A673 (cell line): ENCODE results near the gene UBE2J1.

Experiments used
- CTCF ChIP-seq: fragments of 300-800, 200-600 bp; sonication (generic); conservative IDR thresholded peaks from 2 replicates; pipeline ENCODE4 v1.5.1; 2017; ENCODE audit warnings: low read depth, mild to moderate bottlenecking, antibody characterized with exemption, low read length, moderate library complexity, mixed read lengths
- EZH2 ChIP-seq: fragments of 200-600 bp; sonication (generic); IDR thresholded peaks from 2 replicates; pipeline ENCODE4 v1.6.1; 2017; ENCODE audit warnings: borderline replicate concordance, low read depth, mild to moderate bottlenecking, mixed read lengths, antibody characterized with exemption, low read length; ENCODE audit not compliant: poor library complexity, severe bottlenecking

- no peak for TF ChIP-seq CTCF
- no peak for TF ChIP-seq EZH2
Observed at GRCh38 chr6:89328976-89329375, 23.5 kb downstream of the UBE2J1 start.
